SK-N-MC (cell line): ENCODE measurements around the gene UTY.

ENCODE experiments used
- EZH2 ChIP-seq: fragments of 200-600 bp; sonication (generic); IDR thresholded peaks from one replicate; pipeline ENCODE4 v1.6.1; 2017; ENCODE audit warnings: antibody characterized with exemption
- POLR2AphosphoS5 ChIP-seq: IDR thresholded peaks from 2 replicates; pipeline ENCODE4 v1.6.1; 2012; ENCODE audit warnings: mild to moderate bottlenecking, low read depth, low read length, borderline replicate concordance

DNA sequence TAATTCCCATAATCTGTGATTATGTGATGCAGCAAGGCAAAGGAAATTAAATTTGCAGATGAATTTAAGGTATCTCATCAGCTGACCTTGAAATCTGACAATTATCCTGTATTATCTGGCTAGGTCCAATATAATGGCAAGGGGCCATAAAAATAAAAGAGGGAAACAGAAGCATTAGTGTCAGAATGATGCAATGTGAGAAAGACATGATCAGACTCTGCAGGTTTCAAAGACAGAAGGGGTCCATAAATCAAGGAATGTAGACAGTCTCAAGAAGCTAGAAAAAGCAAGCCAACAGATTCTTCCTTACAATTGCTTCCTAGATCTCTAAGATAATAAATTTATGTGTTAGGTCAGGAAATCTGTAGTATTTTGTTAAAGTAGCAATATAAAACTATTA, 208.1 kb downstream of the UTY start:
- TF ChIP-seq EZH2, result no peak
- no peak for TF ChIP-seq POLR2AphosphoS5
